GM12892 (cell line): ENCODE results near the gene MSRB1.

Experiments used
- POLR2A ChIP-seq: IDR thresholded peaks from 2 replicates; pipeline ENCODE4 v1.6.1; 2011; ENCODE audit warnings: low read depth, low read length, control low read depth
- POLR2AphosphoS5 ChIP-seq: IDR thresholded peaks from 2 replicates; pipeline ENCODE4 v1.6.1; 2011; ENCODE audit warnings: low read depth, low read length, control low read depth

- TF ChIP-seq POLR2A (no peak), POLR2AphosphoS5 (no peak)
Observed at GRCh38 chr16:1895068-1895467, 47.9 kb downstream of the MSRB1 start.
